Measurements from ENCODE around the gene PARP9.
"Not testable (repeated sequence)": the region's sequence is repeated elsewhere in the genome, so short reads cannot be mapped to it uniquely, and the experiment has no call there.

Gene PARP9

DNA sequence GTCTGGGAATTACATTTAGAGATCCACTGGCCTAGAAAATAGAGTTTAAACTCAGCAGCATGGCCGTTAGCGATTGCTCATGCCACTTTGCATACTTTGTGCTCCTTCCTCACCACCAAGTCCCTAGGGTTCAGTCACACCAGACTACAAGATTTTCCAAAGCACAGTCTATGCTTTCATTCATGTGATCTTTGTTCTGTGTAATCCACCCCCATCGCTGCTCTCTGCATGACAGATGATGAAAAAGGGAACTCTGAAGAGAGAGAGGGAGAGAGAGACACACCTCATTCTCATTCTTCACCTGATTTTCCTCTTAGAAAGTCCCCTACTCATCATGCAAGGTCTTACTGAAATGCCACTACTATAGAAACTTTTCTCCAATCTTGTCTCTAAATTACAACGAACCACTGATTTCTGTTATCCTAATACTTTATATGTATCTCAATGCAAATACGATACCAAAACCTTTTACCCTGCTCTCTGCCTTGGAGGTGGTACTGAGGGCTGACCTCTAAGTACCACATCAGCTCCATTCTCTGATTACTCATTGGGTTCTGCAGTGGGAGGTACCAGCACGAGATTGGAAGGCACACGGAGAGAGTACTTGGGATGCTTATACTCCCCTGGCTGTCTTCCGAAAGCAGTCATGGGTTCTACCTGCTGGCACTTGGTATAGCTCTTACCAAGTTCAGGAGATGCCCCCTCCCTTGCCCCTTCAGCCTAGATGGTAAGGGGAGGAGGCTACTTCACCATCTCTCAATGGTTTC is 12.3 kb upstream of the PARP9 start:
- no peak for DNase-seq (ENCODE audit: low spot score)

DNA sequence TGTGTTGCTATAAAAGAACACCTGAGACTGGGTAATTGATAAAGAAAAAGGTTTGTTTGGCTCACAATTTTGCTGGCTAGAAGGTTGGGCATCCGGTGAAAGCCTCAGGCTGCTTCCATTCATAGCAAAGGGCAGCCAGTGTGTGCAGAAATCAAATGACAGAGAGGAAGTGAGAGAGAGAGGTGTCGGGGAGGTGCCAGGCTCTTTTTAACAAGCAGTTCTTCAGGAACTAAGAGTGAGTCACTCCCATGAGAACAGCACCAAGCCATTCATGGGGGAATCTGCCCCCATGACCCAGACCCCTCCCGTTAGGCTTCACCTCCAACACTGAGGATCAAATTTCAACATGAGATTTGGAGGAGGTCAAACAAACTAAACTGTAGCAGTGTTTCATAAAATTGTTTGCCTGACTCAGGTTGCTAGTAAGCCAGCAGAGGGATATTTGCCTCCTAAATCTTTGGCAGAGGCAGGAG is 8.9 kb upstream of the PARP9 start:
- no peak for DNase-seq (ENCODE audit: low spot score)

DNA sequence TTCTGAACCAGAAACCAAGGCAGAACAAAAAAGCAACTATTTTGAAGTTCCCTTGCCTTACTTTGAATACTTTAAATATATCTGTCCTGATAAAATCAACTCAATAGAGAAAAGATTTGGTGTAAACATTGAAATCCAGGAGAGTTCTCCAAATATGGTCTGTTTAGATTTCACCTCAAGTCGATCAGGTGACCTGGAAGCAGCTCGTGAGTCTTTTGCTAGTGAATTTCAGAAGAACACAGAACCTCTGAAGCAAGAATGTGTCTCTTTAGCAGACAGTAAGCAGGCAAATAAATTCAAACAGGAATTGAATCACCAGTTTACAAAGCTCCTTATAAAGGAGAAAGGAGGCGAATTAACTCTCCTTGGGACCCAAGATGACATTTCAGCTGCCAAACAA is 4.7 kb upstream of the PARP9 start:
- no peak for DNase-seq (ENCODE audit: low spot score)

DNA sequence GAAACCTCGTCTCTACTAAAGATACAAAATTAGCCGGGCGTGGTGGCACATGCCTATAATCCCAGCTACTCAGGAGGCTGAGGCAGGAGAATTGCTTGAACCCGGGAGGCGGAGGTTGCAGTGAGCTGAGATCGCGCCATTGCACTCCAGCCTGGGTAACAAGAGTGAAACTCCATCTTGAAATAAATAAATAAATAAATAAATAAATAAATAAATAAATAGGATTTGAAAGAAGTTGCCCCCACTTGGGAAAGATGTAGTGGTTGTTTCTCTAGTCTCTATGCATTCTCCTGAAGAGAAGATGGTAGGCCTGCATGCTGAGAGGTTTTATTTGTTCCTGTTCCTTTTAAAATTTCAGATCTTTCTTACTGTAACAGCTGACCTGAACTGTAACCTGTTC is 4.0 kb upstream of the PARP9 start:
- not testable (repeated sequence) for DNase-seq (ENCODE audit: low spot score)

DNA sequence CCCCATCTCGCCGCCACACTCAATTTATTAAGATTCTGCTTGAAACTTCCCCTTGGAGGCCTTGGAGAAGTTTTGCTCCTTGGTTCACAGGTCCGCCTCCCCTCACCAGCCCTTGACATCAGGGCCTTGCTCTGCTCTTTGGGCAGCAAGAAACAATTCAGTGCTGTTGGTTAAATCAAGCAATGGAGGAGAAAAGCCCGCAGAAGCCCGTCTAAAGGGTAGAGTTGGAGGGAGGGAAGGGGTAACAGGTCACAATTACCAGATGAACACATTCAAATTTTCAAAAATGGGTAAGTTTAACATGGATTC is 429 bp downstream of the PARP9 start:
- DNase-seq (ENCODE audit: low spot score) = no peak

DNA sequence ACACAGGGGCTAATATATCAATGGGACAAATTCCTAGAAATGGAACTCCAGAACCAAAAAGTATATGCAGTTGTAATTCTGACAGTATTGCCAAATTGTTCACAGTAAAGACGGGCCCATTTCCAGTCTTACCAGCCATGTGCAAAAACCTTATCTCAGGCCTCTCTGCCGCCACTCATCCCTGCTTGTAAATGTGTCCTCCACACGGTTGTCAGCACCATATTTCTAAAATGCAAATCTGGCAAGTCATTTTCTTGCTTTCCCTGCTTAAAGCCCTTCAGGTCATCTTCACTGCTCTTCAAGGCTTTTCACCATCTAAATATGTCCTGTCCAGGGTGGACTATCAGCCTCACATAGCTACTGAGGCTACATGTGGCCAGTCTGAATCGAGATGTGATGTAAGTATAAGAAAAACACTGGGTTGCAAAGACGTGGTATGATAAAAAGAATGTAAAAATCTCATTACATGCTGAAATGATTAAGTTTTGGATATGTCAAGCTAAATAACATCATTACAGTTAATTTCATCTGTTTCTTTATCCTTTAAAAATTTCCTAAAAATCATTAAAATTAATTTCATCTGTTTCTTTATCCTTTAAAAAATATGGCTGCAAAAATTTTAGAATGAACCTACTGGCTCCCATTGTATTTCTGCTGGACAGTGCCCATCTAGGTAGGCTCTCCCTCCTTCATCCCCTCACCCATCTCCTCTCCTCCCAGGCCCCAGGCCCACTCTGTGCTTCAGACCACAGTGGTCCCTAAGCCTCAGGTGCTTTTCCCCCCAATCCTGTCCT is 980 bp downstream of the PARP9 start:
- peak; percentile 16 for DNase-seq (ENCODE audit: low spot score)

DNA sequence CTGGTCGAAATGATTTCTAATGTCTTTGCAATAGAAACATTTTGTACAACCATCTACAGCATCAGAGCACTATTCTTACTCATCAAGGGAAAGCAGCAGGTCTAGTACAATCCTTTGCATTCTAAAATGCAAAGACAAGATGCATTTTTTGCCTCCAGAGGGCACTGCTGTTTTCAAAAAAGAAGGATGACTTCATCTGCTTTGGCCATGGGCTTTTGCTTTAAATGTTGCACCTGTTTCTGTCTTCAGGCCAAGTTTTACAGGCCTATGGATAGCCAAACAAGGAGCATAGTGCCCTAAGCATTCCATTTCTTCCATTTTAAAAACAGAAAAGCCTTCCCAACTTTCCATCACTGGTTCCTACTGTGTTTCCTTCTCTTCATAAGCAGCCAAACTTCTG is 3.4 kb downstream of the PARP9 start:
- DNase-seq (ENCODE audit: low spot score) = peak; percentile 63

DNA sequence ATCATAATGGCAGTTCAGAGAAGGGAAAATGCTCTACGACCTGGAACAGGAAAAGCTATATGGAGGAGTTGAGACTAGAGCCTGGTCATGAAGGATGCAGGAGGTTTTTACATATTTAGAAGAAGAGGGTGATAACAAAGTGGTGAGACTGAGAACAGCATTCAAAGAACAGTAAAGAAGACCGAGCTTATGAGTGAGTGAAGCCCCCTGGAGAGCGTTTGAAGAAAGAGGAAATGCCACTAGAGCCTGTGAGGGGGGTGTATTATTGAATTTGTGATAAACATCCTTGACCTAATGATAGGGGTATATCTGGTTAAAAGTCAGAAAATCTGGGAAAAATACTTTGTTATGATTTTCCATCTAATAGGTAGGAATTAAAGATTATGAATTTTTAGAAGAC is 4.2 kb downstream of the PARP9 start:
- DNase-seq (ENCODE audit: low spot score) = no peak

DNA sequence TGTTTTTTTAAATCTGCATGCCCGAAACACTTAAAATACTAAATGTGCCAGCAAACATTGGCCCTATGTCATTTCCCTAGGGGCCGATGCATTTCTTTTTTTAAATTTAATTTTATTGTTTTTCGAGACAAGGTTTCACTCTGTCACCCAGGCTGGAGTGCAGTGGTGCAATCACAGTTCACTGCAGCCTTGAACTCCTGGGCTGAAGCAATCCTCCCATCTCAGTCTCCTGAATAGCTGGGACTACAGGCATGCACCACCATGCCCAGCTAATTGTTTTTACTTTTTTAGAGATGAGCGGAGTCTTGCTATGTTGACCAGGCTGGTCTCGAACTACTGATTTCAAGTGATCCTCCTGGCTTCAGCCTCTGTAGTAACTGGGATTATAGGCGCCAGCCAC is 5.5 kb downstream of the PARP9 start:
- DNase-seq (ENCODE audit: low spot score) = no peak

DNA sequence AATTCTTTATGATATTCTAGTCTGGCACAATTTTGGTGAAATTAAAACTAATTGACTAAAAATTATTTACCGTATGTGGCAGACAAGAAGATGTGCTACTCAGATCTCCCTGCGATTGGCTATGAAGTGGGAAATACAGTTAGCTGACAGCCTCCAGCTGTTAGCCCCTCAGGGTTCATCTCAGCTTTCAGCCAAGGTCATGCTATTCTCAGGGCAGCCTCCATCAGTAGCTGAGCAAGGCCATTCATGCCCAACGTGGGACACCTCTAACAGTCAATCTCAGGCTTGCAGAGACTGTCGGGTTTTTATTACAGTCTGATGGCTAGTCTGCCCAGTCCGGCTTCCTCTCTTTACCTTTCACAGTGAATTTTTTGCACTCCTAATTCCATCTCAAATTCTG is 6.7 kb downstream of the PARP9 start:
- DNase-seq (ENCODE audit: low spot score) = no peak

DNA sequence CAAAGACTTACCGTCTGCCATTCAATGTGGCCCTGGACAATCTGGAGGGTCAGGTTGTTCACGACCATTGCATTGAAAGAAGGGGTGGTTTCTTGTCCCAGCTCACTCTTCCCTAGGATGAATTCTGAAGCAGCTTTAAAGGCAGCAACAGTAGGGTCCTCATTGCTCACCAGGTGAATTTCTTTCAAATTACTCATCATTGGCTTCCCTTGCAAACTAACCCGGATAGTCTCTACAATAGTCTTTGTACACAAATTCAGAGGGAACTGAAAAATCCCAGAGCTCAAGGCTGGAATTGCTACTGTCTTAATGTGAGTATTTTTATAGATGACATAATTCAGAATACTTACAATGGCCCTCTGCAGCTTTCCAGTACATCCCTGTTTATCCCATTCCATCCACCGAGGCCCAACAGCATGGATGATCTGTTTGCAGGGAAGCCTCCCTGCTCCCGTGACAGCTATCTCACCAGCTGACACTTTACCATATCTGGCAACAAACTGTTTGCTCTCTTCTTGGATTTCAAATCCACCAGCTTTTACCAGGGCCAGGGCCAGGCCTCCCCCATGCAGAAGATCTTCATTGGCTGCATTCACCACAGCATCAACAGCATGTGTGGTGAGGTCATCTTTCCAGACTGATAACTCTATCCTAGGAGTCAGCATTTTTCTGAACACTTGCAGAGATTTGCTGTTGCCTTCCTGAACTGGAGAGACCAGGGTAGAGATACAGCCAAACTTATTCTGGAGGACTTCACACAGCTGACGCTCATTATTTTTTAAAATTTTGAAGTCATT is 8.6 kb downstream of the PARP9 start:
- no peak for DNase-seq (ENCODE audit: low spot score)

DNA sequence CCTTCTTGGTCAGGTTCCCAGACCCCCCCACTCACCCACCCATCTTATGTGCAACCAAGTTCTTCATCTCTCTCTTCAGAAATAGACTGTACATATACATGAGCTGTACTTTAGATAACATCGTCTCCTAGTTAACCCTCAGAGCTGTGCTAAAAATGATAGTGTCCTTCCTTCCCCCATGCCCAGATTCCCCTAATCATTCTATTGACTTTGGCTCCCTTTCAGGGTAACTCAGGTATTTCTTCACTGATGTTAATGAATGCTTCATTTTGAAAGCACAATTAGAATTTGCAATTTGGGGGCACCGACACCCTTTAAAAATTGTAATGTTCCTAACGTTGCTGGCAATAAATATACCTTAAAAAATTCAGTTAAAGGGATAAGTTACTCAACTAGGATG is 10.9 kb downstream of the PARP9 start:
- no peak for DNase-seq (ENCODE audit: low spot score)

DNA sequence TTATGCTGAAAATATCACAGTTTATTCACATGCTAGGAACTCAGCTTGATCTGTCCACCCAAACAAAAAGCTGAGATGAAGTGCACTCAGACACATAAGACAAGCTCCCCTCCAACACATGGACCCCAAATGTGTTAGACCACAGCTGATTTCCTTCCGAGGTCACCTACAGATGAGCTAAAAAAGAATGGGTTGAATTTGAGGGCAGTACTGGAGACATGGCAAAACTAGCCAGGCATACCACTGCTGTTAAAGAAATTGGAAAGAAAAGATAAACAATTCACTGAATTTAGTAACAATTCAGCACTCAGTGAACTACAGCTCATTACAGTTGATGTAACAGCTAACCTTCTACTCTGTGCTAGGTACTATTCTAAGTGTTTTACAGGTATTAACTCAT is 15.5 kb downstream of the PARP9 start:
- no peak for DNase-seq (ENCODE audit: low spot score)

DNA sequence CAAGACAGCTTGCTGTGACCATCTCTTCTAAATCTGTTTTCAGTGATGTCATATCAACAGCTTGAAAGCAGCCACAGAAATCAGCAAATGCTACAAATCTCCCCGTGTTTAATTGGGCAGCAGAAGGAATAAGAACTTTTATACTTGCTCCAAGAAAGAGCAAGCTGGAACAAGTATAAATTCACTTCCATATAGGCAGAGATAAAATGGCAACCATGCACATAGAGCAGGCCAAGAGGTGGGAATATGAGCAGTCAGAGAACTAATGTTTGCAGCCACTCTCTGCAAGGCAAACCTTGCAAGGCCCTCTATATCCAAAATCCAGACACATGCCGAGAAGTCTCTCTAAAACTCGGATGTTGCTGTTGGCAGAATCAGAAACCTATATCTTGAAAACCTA is 16.0 kb downstream of the PARP9 start:
- no peak for DNase-seq (ENCODE audit: low spot score)

DNA sequence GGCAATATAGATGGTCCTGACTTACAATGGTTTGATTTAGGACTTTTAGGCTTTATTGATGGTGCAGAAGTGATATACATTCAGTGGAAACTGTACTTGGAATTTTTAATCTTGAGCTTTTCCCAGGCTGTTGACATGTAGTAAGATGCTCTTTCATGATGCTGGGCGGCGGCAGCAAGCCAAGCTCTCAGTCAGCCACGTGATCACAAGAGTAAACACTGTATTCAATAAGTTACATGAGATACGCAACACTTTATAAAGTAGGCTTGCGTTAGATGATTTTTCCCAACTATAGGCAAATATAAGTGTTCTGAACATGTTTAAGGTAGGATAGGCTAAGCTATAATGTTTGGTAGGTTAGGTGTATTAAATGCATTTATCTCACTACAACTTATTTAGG is 17.9 kb downstream of the PARP9 start:
- no peak for DNase-seq (ENCODE audit: low spot score)

DNA sequence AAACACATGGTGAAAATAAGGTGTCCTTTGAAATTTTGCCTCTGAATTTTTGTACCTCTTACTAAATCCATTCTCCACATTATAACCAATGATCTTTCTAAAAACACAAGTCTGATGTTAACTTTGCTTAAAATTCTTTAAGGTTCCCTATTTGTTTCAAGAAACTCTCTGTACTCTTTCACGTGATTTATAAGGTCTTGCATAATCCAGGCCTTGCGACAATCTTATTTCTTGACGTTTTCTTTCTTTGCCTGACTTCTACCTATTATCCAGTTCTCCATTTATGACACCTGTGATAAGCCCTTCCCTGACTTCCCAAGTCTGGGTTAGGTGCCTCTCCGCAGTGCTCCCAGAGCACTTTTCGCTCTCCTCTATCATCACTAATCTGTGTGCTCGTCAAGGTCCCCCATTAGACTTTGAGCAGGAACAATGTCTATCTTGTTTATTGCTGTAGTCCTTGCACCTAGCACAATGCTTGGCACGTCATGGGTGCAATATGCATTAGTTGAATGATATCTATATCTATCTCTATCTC is 25.1 kb downstream of the PARP9 start:
- DNase-seq (ENCODE audit: low spot score) = no peak

DNA sequence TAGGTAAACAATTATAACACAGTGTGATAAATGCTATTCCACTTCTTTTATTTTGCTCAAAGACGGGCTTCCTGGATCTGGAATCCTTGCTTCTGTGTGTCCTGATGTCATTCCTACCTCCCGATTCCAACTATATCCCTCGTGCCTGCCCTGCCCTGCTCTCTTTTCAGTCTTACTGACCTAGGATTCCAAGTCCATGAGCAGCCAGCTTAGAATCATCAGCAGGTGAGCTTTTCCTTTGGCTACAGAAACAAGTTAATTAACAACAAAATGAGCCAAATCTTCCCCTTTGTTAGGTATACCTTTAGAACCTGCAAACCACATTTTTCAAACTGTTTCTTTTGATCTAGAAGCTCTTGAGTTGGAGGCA is 27.5 kb downstream of the PARP9 start:
- DNase-seq (ENCODE audit: low spot score) = no peak

DNA sequence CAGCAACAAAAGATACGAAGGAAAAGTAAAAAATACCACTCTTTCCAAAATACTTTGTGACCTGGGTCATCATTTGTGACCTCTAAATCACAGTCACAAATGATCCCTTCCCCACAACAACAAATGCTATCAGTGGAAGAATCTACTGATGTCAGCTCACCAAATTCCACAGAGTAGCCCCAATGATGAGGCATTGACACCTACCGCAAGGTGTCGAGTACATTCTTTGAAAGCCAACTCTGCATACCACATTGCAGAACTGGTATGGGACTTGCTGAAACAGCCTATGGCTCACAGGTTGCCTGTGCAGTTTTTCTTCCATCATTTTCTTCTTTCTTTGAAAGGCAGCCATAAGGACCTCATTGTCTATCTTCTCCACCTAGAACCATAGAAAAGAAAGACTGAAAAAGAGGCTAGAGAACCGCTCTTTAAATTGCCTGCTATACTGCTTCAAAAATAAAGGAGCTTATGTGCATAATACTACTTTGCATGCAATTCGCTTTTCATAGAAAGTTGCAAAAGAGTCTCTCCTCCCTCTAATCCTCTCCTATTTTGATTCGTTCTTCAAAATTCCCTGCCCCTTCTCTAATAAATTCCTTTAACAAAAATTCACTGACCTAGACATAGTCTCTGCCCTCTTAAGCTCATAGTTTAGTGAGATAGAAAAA is 28.0 kb downstream of the PARP9 start:
- DNase-seq (ENCODE audit: low spot score) = no peak

DNA sequence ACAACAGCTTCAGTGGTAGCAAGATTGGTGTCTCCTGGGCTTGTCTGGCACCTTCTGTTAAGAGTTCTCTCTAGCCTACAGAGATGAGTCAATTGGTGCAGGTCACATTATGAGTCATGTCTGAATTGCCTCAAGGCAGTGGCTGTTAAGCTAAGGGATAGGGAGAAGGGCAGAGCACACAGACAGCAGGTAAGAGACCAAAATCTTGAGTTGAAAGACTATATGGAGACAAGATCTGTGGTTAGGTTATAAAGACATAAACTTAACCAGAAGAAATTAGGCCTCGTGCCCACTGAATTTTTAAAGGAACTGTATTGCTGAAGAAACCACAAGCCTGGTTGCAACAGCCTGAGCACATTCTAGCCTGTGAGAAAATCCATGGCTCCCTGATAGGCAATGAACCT is 30.2 kb downstream of the PARP9 start:
- DNase-seq (ENCODE audit: low spot score) = no peak

DNA sequence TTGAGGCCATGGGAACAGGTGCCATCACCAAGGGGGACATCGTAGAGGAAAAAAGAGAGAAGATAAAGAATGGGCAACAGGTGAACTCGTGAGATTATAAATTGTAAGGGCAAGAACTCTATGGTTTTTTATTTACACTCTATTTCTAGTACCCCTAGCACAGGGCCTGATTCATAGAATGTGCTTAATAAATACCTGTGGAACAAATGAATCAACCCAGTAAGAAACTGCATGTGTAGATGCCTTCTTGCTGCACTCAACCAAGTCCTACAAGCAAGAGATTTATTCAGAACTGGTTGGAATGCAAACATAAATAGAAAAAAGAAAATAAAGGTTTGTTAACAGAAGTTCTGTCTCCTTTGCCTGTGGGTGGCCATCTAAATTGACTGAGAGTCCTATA is 30.6 kb downstream of the PARP9 start:
- DNase-seq (ENCODE audit: low spot score) = no peak

DNA sequence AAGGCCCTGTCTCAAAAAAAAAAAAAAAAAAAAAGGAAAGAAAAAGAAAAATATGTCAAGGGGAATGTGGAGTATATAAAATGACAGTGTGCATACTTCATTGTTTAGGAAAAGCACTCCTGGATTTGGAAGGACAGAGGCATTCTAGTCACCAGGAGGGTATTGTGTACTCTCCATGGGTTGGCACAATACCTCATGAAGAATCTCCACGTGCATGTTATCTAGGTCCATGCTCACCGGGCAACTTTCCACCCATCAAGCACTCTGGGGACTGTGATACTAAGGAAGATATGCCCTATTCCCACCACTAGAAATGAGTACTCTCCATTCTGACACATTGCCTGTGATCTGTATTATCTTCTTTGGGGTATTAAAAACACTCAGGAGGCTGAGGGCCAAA is 33.9 kb downstream of the PARP9 start:
- no peak for DNase-seq (ENCODE audit: low spot score)

DNA sequence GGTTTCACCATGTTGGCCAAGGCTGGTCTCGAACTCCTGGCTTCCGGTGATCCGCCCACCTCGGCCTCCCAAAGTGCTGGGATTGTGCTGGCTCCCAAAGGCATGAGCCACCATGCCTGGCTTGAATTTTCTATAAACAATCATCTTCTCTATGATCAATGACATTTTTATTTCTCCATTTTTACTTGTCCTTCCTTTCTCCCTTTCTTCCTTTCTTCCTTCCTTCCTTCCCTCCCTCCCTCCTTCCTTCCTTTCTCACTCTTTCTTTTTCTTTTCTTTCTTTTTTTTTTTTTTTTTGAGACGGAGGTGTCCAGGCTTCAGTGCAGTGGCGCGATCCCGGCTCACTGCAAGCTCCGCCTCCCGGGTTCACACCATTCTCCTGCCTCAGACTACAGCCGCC is 40.8 kb downstream of the PARP9 start:
- no peak for DNase-seq (ENCODE audit: low spot score)

All from hematopoietic multipotent progenitor cell treated with erythropoietin and hydrocortisone succinate and interleukin-3 and kit ligand, for 17 days (in vitro differentiated cells).